HL-60 (cell line): ENCODE measurements around the gene KRTAP10-11.

Experiments used
- CTCF ChIP-seq: IDR thresholded peaks from one replicate; pipeline ENCODE4 v1.5.1; 2011; ENCODE audit warnings: low read length, control low read depth, inconsistent platforms; ENCODE audit not compliant: insufficient read depth
- GABPA ChIP-seq: IDR thresholded peaks from 2 replicates; pipeline ENCODE4 v1.6.1; 2012; ENCODE audit warnings: low read depth
- POLR2AphosphoS5 ChIP-seq: IDR thresholded peaks from 2 replicates; pipeline ENCODE4 v1.6.1; 2012; ENCODE audit warnings: low read depth
- TF ChIP-seq, protein P1 (sequence below): IDR thresholded peaks from 2 replicates; pipeline ENCODE4 v1.6.1; 2012; ENCODE audit warnings: low read depth; ENCODE audit not compliant: insufficient replicate concordance

DNA sequence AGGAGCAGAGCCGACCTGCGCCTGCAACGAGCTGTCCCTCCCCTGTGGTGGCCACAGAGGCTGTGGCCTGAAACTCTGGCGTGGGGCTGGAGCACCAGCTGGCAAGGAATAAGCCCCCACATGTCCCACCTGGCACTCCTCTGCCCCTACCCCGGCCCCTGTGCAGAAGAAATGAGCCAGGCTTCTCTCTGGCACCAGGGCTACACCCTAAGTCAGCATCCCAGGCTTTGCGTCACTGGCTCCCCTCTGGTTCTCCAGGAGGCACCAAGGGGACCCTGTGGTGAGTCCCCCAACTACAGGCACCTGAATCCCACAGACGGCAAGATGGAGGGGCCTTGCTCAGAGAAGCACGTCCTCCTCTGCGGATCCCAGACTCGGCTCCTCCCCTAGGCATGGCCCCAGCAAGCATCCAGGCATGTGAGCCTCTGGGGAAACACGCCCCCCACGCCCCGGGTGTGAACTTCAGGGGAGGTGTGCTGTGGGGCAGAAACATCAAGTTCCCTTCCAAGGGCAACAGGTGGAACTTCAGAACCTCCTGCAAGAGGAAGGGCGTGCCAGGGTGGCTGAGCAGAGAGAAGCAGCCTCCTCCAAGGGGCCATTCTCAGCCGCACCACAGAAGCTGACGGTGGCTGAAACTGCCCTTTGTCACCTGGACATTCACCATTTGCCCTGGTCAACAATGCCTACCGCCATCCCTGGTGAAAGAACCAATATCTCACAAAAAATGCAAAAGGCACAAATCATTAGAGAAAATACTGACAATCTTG, 42.9 kb upstream of the KRTAP10-11 start:
- TF ChIP-seq CTCF (no peak), POLR2AphosphoS5 (no peak), GABPA (no peak)
- TF ChIP-seq, protein P1, sequence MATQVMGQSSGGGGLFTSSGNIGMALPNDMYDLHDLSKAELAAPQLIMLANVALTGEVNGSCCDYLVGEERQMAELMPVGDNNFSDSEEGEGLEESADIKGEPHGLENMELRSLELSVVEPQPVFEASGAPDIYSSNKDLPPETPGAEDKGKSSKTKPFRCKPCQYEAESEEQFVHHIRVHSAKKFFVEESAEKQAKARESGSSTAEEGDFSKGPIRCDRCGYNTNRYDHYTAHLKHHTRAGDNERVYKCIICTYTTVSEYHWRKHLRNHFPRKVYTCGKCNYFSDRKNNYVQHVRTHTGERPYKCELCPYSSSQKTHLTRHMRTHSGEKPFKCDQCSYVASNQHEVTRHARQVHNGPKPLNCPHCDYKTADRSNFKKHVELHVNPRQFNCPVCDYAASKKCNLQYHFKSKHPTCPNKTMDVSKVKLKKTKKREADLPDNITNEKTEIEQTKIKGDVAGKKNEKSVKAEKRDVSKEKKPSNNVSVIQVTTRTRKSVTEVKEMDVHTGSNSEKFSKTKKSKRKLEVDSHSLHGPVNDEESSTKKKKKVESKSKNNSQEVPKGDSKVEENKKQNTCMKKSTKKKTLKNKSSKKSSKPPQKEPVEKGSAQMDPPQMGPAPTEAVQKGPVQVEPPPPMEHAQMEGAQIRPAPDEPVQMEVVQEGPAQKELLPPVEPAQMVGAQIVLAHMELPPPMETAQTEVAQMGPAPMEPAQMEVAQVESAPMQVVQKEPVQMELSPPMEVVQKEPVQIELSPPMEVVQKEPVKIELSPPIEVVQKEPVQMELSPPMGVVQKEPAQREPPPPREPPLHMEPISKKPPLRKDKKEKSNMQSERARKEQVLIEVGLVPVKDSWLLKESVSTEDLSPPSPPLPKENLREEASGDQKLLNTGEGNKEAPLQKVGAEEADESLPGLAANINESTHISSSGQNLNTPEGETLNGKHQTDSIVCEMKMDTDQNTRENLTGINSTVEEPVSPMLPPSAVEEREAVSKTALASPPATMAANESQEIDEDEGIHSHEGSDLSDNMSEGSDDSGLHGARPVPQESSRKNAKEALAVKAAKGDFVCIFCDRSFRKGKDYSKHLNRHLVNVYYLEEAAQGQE = no peak
